CD14-positive monocyte (primary cell): ENCODE measurements around the gene TSPAN15. TPM values are rescaled to one million over a fixed set of nuclear protein-coding genes. Genes with fewer than 3 reads are reported as not detected.

Source experiments
- DNase-seq, 3 donors: peaks; one replicate each; pipeline ENCODE4 v3.0.0-alpha.2; 2011 to 2022
- H2AFZ ChIP-seq: 2 replicates; pipeline ENCODE4 v1.6.0; 2012; ENCODE audit warnings: mild to moderate bottlenecking, low read depth, low read length, inconsistent platforms; ENCODE audit not compliant: insufficient read depth, poor library complexity, severe bottlenecking
- H3K27ac ChIP-seq, 2 donors: 1 replicate in 1 of 2; 2 replicates in 1 of 2; pipeline ENCODE4 v1.5.1; 2012 to 2013; ENCODE audit warnings: low read length in 2 of 2, control low read depth in 1 of 2, inconsistent platforms in 1 of 2, low read depth in 1 of 2, mild to moderate bottlenecking in 1 of 2
- H3K27me3 ChIP-seq, 2 donors: one replicate each; pipeline versions ENCODE4 v1.6.0 to v1.6.1; 2011 to 2013; ENCODE audit warnings: low read length in 2 of 2; ENCODE audit not compliant: control insufficient read depth in 2 of 2, insufficient read depth in 2 of 2
- H3K36me3 ChIP-seq, 2 donors: replicated peaks in 1 of 2; 1 replicate in 1 of 2; 2 replicates in 1 of 2; pipeline versions ENCODE4 v1.5.1 to v1.6.1; 2012 to 2013; ENCODE audit warnings: low read length in 2 of 2, control low read depth in 1 of 2, inconsistent platforms in 1 of 2, mild to moderate bottlenecking in 1 of 2; ENCODE audit not compliant: insufficient read depth in 2 of 2, control insufficient read depth in 1 of 2
- H3K4me1 ChIP-seq, 2 donors: 1 replicate in 1 of 2; 2 replicates in 1 of 2; pipeline versions ENCODE4 v1.5.1 to v1.6.1; 2012 to 2013; ENCODE audit warnings: low read length in 2 of 2, control low read depth in 1 of 2, inconsistent platforms in 1 of 2, mild to moderate bottlenecking in 1 of 2, moderate library complexity in 1 of 2; ENCODE audit not compliant: insufficient read depth in 2 of 2, control insufficient read depth in 1 of 2
- H3K4me2 ChIP-seq: replicated peaks from 2 replicates; pipeline ENCODE3; 2012; ENCODE audit warnings: low read length, moderate library complexity, mild to moderate bottlenecking; ENCODE audit not compliant: poor library complexity, severe bottlenecking; ENCODE audit errors: extremely low read depth
- H3K4me3 ChIP-seq, 3 experiments: fragments of 200-600 bp in 1 of 3; sonication (generic) in 1 of 3; replicated peaks in 1 of 3; 1 replicate in 2 of 3; 2 replicates in 1 of 3; pipeline ENCODE4 v1.5.1; 2011 to 2013; ENCODE audit warnings: low read length in 3 of 3, mild to moderate bottlenecking in 3 of 3, control low read depth in 2 of 3, low read depth in 2 of 3, inconsistent platforms in 1 of 3, moderate library complexity in 1 of 3
- H3K79me2 ChIP-seq: 2 replicates; pipeline ENCODE4 v1.6.0; 2012; ENCODE audit warnings: mild to moderate bottlenecking, control low read depth, inconsistent platforms, low read length, moderate library complexity; ENCODE audit not compliant: insufficient read depth
- H3K9ac ChIP-seq: 2 replicates; pipeline ENCODE4 v1.6.0; 2017; ENCODE audit warnings: low read length, mild to moderate bottlenecking; ENCODE audit not compliant: insufficient read depth, poor library complexity, severe bottlenecking
- H3K9me3 ChIP-seq, 2 donors: replicated peaks in 1 of 2; 1 replicate in 1 of 2; 2 replicates in 1 of 2; pipeline versions ENCODE4 v1.5.1 to v1.6.1; 2012 to 2013; ENCODE audit warnings: low read length in 2 of 2, control low read depth in 1 of 2; ENCODE audit not compliant: control insufficient read depth in 1 of 2, insufficient read depth in 1 of 2
- H4K20me1 ChIP-seq: 2 replicates; pipeline ENCODE4 v1.6.0; 2012; ENCODE audit warnings: mild to moderate bottlenecking, low read length, control low read depth, moderate library complexity; ENCODE audit not compliant: insufficient read depth
- H3K27ac Mint-ChIP-seq, 7 donors: one replicate each; pipeline ENCODE4 v1.8.0; 2020; ENCODE audit warnings: mild to moderate bottlenecking in 7 of 7, mixed read lengths in 7 of 7, moderate library complexity in 6 of 7, inconsistent platforms in 2 of 7
- H3K27me3 Mint-ChIP-seq, 3 donors: one replicate each; pipeline ENCODE4 v1.8.0; 2021 to 2022; ENCODE audit warnings: low read depth in 3 of 3, mild to moderate bottlenecking in 3 of 3, mixed read lengths in 3 of 3, moderate library complexity in 3 of 3, inconsistent platforms in 1 of 3
- H3K36me3 Mint-ChIP-seq, 2 donors: one replicate each; pipeline ENCODE4 v1.8.0; 2020; ENCODE audit warnings: mixed read lengths in 2 of 2, inconsistent platforms in 1 of 2, mild to moderate bottlenecking in 1 of 2
- H3K4me1 Mint-ChIP-seq: one replicate; pipeline ENCODE4 v1.8.0; 2020; ENCODE audit warnings: mild to moderate bottlenecking, mixed read lengths
- H3K4me3 Mint-ChIP-seq, 2 donors: one replicate each; pipeline ENCODE4 v1.8.0; 2020; ENCODE audit warnings: mild to moderate bottlenecking in 2 of 2, mixed read lengths in 2 of 2, moderate library complexity in 1 of 2
- H3K9me3 Mint-ChIP-seq, 7 donors: one replicate each; pipeline ENCODE4 v1.8.0; 2020 to 2022; ENCODE audit warnings: mixed read lengths in 7 of 7, mild to moderate bottlenecking in 6 of 7, moderate library complexity in 6 of 7, inconsistent platforms in 2 of 7
- CTCF ChIP-seq: fragments of 200-600 bp; IDR thresholded peaks from one replicate; pipeline ENCODE4 v1.8.0; 2022; ENCODE audit warnings: antibody characterized with exemption, mild to moderate bottlenecking
- WGBS: methylation state at CpG from one replicate; pipeline ENCODE4 v1.1.5; 2013; ENCODE audit warnings: missing lambda C conversion rate; ENCODE audit not compliant: insufficient coverage; 5-methylcytosine and 5-hydroxymethylcytosine counted together
- intact Hi-C, 2 donors: fragments of 100-400 bp; cut with micrococcal nuclease; formaldehyde crosslinking; loops; one replicate each; pipeline versions ENCODE4 v1.15.0 to v1.15.1; 2023
- polyA plus RNA-seq, 3 donors: library from polyadenylated mRNA; depleted of rRNA in 1 of 3; unstranded in 2 of 3; stranded (reverse) in 1 of 3; fragments of 300-500 nt in 2 of 3; fragments of >200 nt in 1 of 3; fragmentation: Illumina TruSeq in 2 of 3; gene quantifications; 1 replicate in 2 of 3; 2 replicates in 1 of 3; pipeline ENCODE4 v1.2.3, GENCODE V29; 2012 to 2021

The TSPAN15 gene
- polyA plus RNA-seq, 3 donors: 0.22 to 0.39 TPM; not detected in 1

GRCh38 chr10:69472544-69472943 is 21.3 kb downstream of the TSPAN15 start:
- DNase-seq: no peak
- no peak overlapping the region for H2AFZ ChIP-seq
- no peak overlapping the region for H3K4me3 ChIP-seq
- no peak overlapping the region for H3K27ac ChIP-seq
- intact Hi-C loops: no loop called here
- Mint-ChIP-seq H3K36me3 (no peaks in the 10 kb centered on the region), H3K27ac (peak overlapping the region in 1 of 7 donors; percentile 76), H3K27me3 (peaks cover 2 to 9% (median 6%) of the 10 kb centered on the region in 3 donors), H3K4me3 (no peak overlapping the region), H3K4me1 (peaks cover 3% of the 10 kb centered on the region), H3K9me3 (peaks cover 0 to 2% (median 0%) of the 10 kb centered on the region in 7 donors)
- 12% methylated on average over 3 of the region's 4 CpGs for WGBS
- no peak overlapping the region for H3K9ac ChIP-seq
- H3K36me3 ChIP-seq: no peaks in the 10 kb centered on the region
- H3K27me3 ChIP-seq: no peaks in the 10 kb centered on the region
- no peaks in the 10 kb centered on the region for H3K4me1 ChIP-seq
- H3K4me2 ChIP-seq: no peak overlapping the region
- no peaks in the 10 kb centered on the region for H3K79me2 ChIP-seq
- TF ChIP-seq CTCF: no peak
- H3K9me3 ChIP-seq: no peaks in the 10 kb centered on the region
- H4K20me1 ChIP-seq: no peaks in the 10 kb centered on the region

- peak overlapping the region in 1 of 7 donors; percentile 76 for H3K27ac Mint-ChIP-seq
- no peak for TF ChIP-seq CTCF
- H3K9ac ChIP-seq: no peak overlapping the region
- intact Hi-C loops: no loop called here
- H3K9me3 Mint-ChIP-seq: peaks cover 0 to 2% (median 0%) of the 10 kb centered on the region in 7 donors
- no peak overlapping the region for H3K27ac ChIP-seq
- H3K4me1 ChIP-seq: no peaks in the 10 kb centered on the region
- peaks cover 3% of the 10 kb centered on the region for H3K4me1 Mint-ChIP-seq
- H3K36me3 ChIP-seq: no peaks in the 10 kb centered on the region
- DNase-seq: no peak
- no peak overlapping the region for H3K4me2 ChIP-seq
- H2AFZ ChIP-seq: no peak overlapping the region
- no peaks in the 10 kb centered on the region for H3K79me2 ChIP-seq
- H3K9me3 ChIP-seq: no peaks in the 10 kb centered on the region
- no peaks in the 10 kb centered on the region for H3K27me3 ChIP-seq
- no peaks in the 10 kb centered on the region for H3K36me3 Mint-ChIP-seq
- WGBS: 96% methylated on average over 8 of the region's 10 CpGs
- no peak overlapping the region for H3K4me3 Mint-ChIP-seq
- H3K27me3 Mint-ChIP-seq: peaks cover 2 to 9% (median 6%) of the 10 kb centered on the region in 3 donors
- H3K4me3 ChIP-seq: no peak overlapping the region
- H4K20me1 ChIP-seq: no peaks in the 10 kb centered on the region
These were observed 22.2 kb downstream of the TSPAN15 start for GRCh38 chr10:69473304-69473990.
